Measurements from ENCODE around the gene PAQR8.

PAQR8 gene

DNA sequence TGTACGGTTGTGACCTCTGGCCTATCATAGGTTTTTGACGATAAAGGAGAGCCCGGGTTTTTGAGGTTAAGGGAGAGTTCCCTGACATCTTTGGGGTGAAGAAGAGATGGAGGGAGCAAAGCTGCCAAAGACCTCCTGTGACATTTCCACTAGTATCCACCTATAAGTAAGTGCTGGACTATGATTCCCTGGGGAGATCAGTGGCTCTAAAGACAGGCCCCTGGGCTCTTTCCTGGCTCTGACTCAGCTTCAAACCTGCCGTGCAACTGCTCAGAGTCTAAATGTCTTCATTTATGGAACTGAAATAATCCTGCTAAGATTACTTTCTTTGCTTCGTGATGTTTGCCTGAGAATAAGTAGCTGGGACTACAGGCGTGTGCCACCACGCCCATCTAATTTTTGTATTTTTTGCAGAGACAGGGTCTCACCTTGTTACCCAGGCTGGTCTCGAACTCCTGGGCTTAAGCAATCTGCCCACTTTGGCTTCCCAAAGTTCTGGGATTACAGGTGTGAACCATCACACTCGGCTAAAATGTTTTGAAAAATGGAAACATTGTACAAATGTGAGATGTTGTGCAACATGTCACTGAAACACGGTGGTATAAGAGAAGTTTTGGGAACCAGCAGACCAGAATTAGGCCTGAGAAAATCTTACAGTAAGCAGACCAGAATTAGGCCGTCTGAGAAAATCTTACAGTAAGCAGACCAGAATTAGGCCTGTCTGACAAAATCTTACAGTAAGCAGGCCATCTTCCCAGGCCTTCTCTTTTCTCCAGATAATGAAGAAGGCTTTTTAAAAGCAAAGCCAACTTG is 1.1 kb upstream of the PAQR8 start:
- H3K4me3 ChIP-seq (ENCODE audit: low read depth, low read length), result no peak overlapping the region
- TF ChIP-seq, protein P1, sequence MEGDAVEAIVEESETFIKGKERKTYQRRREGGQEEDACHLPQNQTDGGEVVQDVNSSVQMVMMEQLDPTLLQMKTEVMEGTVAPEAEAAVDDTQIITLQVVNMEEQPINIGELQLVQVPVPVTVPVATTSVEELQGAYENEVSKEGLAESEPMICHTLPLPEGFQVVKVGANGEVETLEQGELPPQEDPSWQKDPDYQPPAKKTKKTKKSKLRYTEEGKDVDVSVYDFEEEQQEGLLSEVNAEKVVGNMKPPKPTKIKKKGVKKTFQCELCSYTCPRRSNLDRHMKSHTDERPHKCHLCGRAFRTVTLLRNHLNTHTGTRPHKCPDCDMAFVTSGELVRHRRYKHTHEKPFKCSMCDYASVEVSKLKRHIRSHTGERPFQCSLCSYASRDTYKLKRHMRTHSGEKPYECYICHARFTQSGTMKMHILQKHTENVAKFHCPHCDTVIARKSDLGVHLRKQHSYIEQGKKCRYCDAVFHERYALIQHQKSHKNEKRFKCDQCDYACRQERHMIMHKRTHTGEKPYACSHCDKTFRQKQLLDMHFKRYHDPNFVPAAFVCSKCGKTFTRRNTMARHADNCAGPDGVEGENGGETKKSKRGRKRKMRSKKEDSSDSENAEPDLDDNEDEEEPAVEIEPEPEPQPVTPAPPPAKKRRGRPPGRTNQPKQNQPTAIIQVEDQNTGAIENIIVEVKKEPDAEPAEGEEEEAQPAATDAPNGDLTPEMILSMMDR (IDR thresholded peaks at IDR 0.05; ENCODE audit: borderline replicate concordance, insufficient read depth, low read depth, low read length), result no peak

DNA sequence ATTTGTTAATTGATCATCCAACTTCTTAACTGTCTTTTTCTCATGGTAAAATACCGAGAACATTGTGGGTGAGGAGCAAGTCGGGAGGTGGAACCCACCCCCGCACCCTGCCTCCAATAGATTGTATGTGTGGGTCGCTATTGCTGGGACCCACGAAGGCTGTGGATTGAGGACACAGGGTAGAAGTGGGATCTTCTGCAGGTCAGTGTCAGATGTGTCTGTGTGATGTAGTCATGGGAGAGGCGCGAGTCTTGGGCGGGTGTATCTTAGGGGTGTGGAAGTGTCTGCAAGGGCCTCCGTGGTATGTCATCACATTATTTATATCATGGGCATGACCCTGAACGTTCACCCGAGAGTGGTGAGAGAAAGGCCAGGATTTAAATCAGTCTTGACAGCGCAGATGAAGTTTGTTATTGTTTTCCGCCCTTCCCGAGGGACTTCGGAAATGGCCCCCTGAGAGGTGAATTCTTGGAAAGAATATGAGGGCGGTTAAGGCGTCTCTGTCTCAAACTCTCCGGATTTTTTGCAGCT is 472 bp upstream of the PAQR8 start:
- TF ChIP-seq, protein P1 (IDR thresholded peaks at IDR 0.05; ENCODE audit: borderline replicate concordance, insufficient read depth, low read depth, low read length), result no peak
- H3K4me3 ChIP-seq (ENCODE audit: low read depth, low read length), result peak overlapping the region; percentile 77

DNA sequence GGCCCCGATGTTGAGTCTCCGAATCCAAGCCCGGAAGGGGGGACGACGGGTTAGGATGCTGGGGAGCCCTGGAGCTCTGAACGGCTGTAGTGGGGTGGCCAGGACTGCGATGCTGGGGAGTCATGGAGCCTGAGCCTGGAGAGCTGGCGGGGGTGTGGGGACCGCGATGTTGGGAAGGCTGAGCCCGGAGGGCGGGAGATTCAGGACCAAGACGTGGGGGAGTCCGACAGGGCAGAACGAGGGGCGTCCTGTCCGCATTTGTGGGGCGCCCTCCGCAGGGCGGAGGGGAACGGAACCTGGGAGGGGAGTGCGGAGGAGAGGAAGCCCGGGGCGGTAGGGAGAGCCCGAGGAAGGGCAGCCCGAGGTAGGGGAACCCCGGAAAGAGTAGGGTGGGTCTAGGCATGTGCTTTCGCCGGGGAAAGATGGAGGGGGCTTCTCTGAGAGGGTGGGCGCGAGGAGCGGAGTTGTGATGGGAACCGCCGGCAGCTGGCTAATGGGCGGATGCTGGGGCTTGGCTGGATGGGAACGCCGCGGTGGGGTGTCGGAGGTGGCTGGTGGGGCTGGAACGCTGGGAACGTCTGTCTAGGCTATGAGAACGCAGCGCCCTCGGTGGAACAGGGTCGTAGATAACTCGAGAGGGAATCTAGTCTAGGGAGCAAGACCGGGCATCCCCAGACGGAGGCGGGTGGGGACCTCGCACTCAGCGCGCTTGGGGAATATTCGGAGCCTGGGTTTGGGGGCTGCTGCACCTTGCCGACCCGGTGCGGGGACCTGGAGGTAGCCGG is 684 bp downstream of the PAQR8 start:
- TF ChIP-seq, protein P1 (IDR thresholded peaks at IDR 0.05; ENCODE audit: borderline replicate concordance, insufficient read depth, low read depth, low read length), result peak; percentile 38; the same call in 1 of the 2 replicates
- H3K4me3 ChIP-seq (ENCODE audit: low read depth, low read length), result peak overlapping the region; percentile 77

DNA sequence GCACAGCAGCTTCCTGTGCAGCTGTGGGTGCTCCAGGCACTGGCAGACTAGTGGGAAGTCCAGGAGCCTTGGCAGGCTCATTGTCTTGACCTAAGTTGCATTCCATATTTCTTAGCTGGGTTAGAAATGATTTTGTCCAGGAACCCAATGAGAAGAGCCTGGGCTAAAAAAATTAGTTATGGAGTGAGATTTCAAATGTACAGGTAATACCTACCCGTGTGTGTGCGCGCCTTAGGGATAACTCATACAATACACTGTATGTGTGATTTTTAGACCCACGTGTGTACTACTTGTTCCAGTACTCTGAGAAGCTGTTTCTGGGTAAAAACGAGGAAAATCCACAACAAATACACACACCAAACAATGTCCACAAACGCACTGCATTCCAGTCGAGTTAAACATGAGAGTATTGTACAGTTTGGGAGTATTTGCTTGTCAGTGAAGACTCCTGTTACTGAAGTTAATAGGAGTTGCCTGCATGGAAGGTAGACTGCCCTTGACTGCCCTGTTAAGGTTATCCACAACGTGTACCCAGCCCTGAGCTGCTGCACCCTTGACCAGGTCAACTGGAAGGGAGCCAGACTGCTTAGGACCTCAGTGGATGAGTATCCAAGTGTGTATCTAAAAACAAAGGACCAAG is 1.4 kb downstream of the PAQR8 start:
- TF ChIP-seq, protein P1 (IDR thresholded peaks at IDR 0.05; ENCODE audit: borderline replicate concordance, insufficient read depth, low read depth, low read length), result no peak
- H3K4me3 ChIP-seq (ENCODE audit: low read depth, low read length), result peak overlapping the region; percentile 77

DNA sequence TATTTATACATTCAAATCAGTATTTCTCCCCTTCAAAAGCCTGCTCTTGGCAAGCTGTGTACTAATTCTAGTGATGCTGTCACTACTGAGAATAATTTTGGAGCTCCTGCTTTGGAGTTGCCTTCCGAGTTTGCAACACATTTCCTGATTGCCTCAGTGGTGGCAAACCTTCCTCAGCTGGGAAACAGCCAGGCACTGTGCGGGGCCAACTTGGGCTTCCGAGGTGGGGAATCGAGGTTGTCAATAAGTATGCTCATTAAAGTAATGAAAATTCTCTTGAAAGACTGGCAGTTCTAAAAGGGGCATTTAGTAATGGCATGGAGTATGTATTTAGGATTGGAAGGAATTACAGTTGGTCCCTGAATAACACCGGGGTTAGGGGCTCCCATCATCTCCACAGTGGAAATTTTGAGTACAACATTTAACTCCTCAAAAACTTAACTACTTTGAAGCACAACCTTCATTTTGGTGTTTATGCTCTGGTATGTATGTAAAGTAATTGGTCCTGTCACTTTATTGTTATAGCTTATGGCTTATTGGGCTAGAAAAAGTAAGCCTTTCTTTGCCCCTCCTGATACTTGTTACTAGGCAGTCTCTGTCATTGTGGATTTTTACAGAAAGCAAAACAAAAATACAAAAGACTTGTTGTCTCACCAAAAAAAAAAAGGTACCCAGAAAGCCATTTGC is 2.7 kb downstream of the PAQR8 start:
- no peak overlapping the region for H3K4me3 ChIP-seq (ENCODE audit: low read depth, low read length)
- TF ChIP-seq, protein P1 (IDR thresholded peaks at IDR 0.05; ENCODE audit: borderline replicate concordance, insufficient read depth, low read depth, low read length), result no peak

DNA sequence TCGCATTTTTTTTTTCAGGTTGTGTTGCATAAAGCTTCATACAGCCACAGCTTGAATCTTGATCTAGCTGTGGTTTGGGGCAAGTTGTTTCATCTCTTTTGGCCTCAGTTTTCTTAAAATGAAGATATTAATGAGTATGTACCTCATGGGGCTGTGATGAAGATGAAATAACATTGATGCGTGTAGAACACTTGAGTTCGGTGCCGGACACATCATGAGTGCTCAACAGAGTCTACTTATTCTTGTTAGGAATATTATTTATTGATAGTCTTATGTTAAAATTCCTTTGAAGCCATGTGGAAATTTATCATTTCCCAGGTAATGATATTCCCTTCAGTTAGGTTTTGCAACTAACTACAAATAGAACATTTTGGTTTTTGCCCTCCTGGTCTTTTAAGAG is 3.4 kb downstream of the PAQR8 start:
- TF ChIP-seq, protein P1 (IDR thresholded peaks at IDR 0.05; ENCODE audit: borderline replicate concordance, insufficient read depth, low read depth, low read length), result no peak
- H3K4me3 ChIP-seq (ENCODE audit: low read depth, low read length), result no peak overlapping the region
